ENCODE results near the gene SLAIN2. TPM values are rescaled to one million over a fixed set of nuclear protein-coding genes. Genes with fewer than 3 reads are reported as not detected.

SLAIN2 gene
- total and polyA plus RNA-seq, 2 of the 4 experiments (the other 2 are of a cell fraction): 23.3 to 53.0 TPM

GRCh38 chr4:48308901-48309300 lies 32.4 kb upstream of the SLAIN2 start:
- no peak overlapping the region for H4K5ac ChIP-seq (ENCODE audit: low read depth, low read length)
- CTCF ChIA-PET: interaction anchor here (0.8 kb wide), 1 partner anchor 10 kb away, joined by 3 read pairs; no protein-coding TSS in a partner anchor
- no peak overlapping the region for H3K18ac ChIP-seq (ENCODE audit: low read depth, low read length)
- intact Hi-C loops (cut with micrococcal nuclease): loop anchor here (1.0 kb wide), 1 partner anchor 43 kb away; no protein-coding TSS in a partner anchor
- H3K14ac ChIP-seq (replicated peaks; ENCODE audit: low read depth, low read length): no peak overlapping the region
- H3K79me1 ChIP-seq (ENCODE audit: low read depth in 1 of 2, low read length in 2 of 2): no peaks in the 10 kb centered on the region
- in situ Hi-C loops (cut with MboI; ENCODE audit: low sequenced_read_pairs): loop anchor here (25.0 kb wide), 1 partner anchor 653 kb away; no protein-coding TSS in a partner anchor
- H3K27me3 ChIP-seq (ENCODE audit: control insufficient read depth, insufficient read depth, low read length): no peaks in the 10 kb centered on the region; the same call in 1 of the 2 replicates
- no peak overlapping the region for H3K56ac ChIP-seq (ENCODE audit: extremely low read depth, insufficient read depth, low read length)
- no peaks in the 10 kb centered on the region for H3K36me3 ChIP-seq (ENCODE audit: control insufficient read depth, insufficient read depth, low read length)
- H2BK120ac ChIP-seq (ENCODE audit: low read depth, low read length): no peak overlapping the region
- no peak overlapping the region for H2AFZ ChIP-seq (replicated peaks; ENCODE audit: low read length, poor library complexity)
- H2AK9ac ChIP-seq (replicated peaks; ENCODE audit: low read depth, low read length, poor library complexity): no peak overlapping the region
- no peak for DNase-seq
- POLR2A ChIA-PET (ENCODE audit: unreplicated experiment): no interaction called here
- no peaks in the 10 kb centered on the region for H3K9me3 ChIP-seq (ENCODE audit: control insufficient read depth, insufficient read depth, low read length)
- no peak overlapping the region for H2BK15ac ChIP-seq (ENCODE audit: low read depth, low read length)
- no peak overlapping the region for H3K9ac ChIP-seq (ENCODE audit: low read depth, low read length)
- no peak overlapping the region for H4K91ac ChIP-seq (ENCODE audit: insufficient read depth, low read depth, low read length)
- no peak overlapping the region for H2BK20ac ChIP-seq (ENCODE audit: low read depth, low read length)
- H4K20me1 ChIP-seq (ENCODE audit: insufficient read depth, low read length): no peaks in the 10 kb centered on the region
- no peak overlapping the region for H3K4me2 ChIP-seq (ENCODE audit: low read depth, low read length)
- H3K4me3 ChIP-seq (ENCODE audit: insufficient read depth, low read depth, low read length): no peak overlapping the region
- TF ChIP-seq RCOR1 (IDR thresholded peaks at IDR 0.05; ENCODE audit: insufficient replicate concordance, low read length): no peak
- TF ChIP-seq ELK1 (IDR thresholded peaks at IDR 0.05; ENCODE audit: borderline replicate concordance, low read depth, low read length): no peak
- no peak for TF ChIP-seq BHLHE40 (IDR thresholded peaks at IDR 0.05; ENCODE audit: low read depth, low read length)
- no peak for TF ChIP-seq MAZ (IDR thresholded peaks at IDR 0.05; ENCODE audit: borderline replicate concordance, low read depth, low read length)
- TF ChIP-seq MXI1 (IDR thresholded peaks at IDR 0.05; ENCODE audit: borderline replicate concordance, low read depth, low read length): no peak
- no peak for TF ChIP-seq CEBPB (IDR thresholded peaks at IDR 0.05; ENCODE audit: low read depth, low read length)
- no peak for TF ChIP-seq CHD1 (IDR thresholded peaks at IDR 0.05; ENCODE audit: low read depth, low read length)
- TF ChIP-seq CTCF (conservative IDR thresholded peaks at IDR 0.05; ENCODE audit: low read depth, low read length): no peak
- no peak overlapping the region for H3K23ac ChIP-seq (ENCODE audit: low read depth, low read length)
- no peaks in the 10 kb centered on the region for H3K9me1 ChIP-seq (ENCODE audit: insufficient read depth, low read length)
- H4K8ac ChIP-seq (ENCODE audit: low read depth in 2 of 2, low read length in 2 of 2): no peak overlapping the region
- H2AK5ac ChIP-seq (ENCODE audit: low read depth, low read length): no peak overlapping the region
- no CpG with 5 or more reads among the region's 2 CpGs for WGBS, 2 experiments (ENCODE audit: extremely low coverage in 2 of 2, insufficient read length in 1 of 2)
- BruUV-seq (replicated peaks): no TSS peak
- H3K4ac ChIP-seq (ENCODE audit: low read depth, low read length): no peak overlapping the region
- dilution Hi-C loops (cut with HindIII; ENCODE audit: low sequenced_read_pairs, unreplicated experiment): no loop called here
- no peak overlapping the region for H2BK5ac ChIP-seq (ENCODE audit: low read depth, low read length, poor library complexity, severe bottlenecking)
- ATAC-seq (ENCODE audit: low read depth): no peak
- H3K4me1 ChIP-seq (ENCODE audit: control insufficient read depth, insufficient read depth, low read length): no peaks in the 10 kb centered on the region
- no peak overlapping the region for H3K27ac ChIP-seq (ENCODE audit: insufficient read depth, low read length)
